ENCODE results near the gene PARP6. TPM values are rescaled to one million over a fixed set of nuclear protein-coding genes. Genes with fewer than 3 reads are reported as not detected.

Gene PARP6
- total and polyA plus RNA-seq, 2 of the 8 experiments (the other 6 are each of a cell fraction or from before 2014, with no cell fraction given) = 39.8 to 45.3 TPM

GRCh38 chr15:72199721-72200212 is 72.6 kb downstream of the PARP6 start:
- Histone ChIP-seq H3K79me2 (ENCODE audit: control insufficient read depth in 1 of 2, insufficient read depth in 2 of 2, low read length in 2 of 2) (no peaks in the 10 kb centered on the region; a peak in 1 of 4 replicates), H3K36me3 (ENCODE audit: control insufficient read depth in 2 of 4, insufficient read depth in 4 of 4, low read length in 3 of 4) (peaks cover 37 to 59% (median 55%) of the 10 kb centered on the region in 4 experiments), H2AFZ (ENCODE audit: low read length) (no peak overlapping the region), H3K79me1 (ENCODE audit: low read depth, low read length) (no peaks in the 10 kb centered on the region), H4K91ac (replicated peaks; ENCODE audit: insufficient read length, low read length) (no peak overlapping the region), H3K9me3 (ENCODE audit: insufficient read depth in 2 of 2, low read depth in 1 of 2, low read length in 1 of 2) (no peaks in the 10 kb centered on the region), H4K8ac (ENCODE audit: extremely low read depth, insufficient read depth, low read length) (no peak overlapping the region), H2AK5ac (ENCODE audit: low read depth, low read length) (no peak overlapping the region), H2BK120ac (replicated peaks; ENCODE audit: low read depth, low read length) (no peak overlapping the region), H4K5ac (ENCODE audit: insufficient read length, low read depth, low read length) (no peak overlapping the region), H2BK20ac (ENCODE audit: low read length) (no peak overlapping the region), H2BK5ac (ENCODE audit: low read depth, low read length) (no peak overlapping the region), H3K9ac (replicated peaks in 1 of 4; ENCODE audit: extremely low read depth in 1 of 4, low read depth in 3 of 4, low read length in 3 of 4) (no peak overlapping the region), H3K56ac (replicated peaks; ENCODE audit: insufficient read length, low read depth, low read length) (no peak overlapping the region), H2BK12ac (ENCODE audit: low read depth, low read length) (no peak overlapping the region), H2BK15ac (ENCODE audit: low read length) (no peak overlapping the region), H3K4me3 (ENCODE audit: extremely low read depth in 1 of 4, insufficient read depth in 2 of 4, low read depth in 3 of 4, low read length in 4 of 4) (no peak overlapping the region), H3K23ac (ENCODE audit: insufficient read length) (no peak overlapping the region), H3K4me2 (ENCODE audit: insufficient read depth in 1 of 2, low read depth in 2 of 2, low read length in 2 of 2) (no peak overlapping the region), H3K18ac (ENCODE audit: extremely low read depth, low read length) (no peak overlapping the region), H4K20me1 (replicated peaks in 1 of 2; ENCODE audit: control insufficient read depth in 1 of 2, insufficient read depth in 2 of 2, low read length in 2 of 2) (peaks cover 21 to 30% of the 10 kb centered on the region in 2 experiments), H3K27ac (ENCODE audit: low read depth, low read length) (no peak overlapping the region), H3K27me3 (replicated peaks in 1 of 4; ENCODE audit: control insufficient read depth in 3 of 4, extremely low read depth in 1 of 4, insufficient read depth in 3 of 4, low read length in 3 of 4) (peaks cover 7 to 21% (median 17%) of the 10 kb centered on the region in 4 experiments; a peak in 6 of 7 replicates), H3K14ac (ENCODE audit: insufficient read length) (no peak overlapping the region), H3K23me2 (ENCODE audit: low read depth, low read length) (peaks cover 9% of the 10 kb centered on the region), H3K4me1 (replicated peaks in 1 of 4; ENCODE audit: control insufficient read depth in 3 of 4, insufficient read depth in 4 of 4, low read length in 3 of 4) (peaks cover 0 to 8% (median 4%) of the 10 kb centered on the region in 4 experiments; a peak in 5 of 7 replicates), H3K4ac (replicated peaks; ENCODE audit: insufficient read length, low read depth, low read length) (no peak overlapping the region)
- DNase-seq (ENCODE audit: low read depth in 1 of 2, low spot score in 2 of 2) (peak in 1 of 2 experiments; percentile 86), FAIRE-seq (peak; percentile 82)
- ChIA-PET CTCF (ENCODE audit: partially characterized antibody) (interaction anchor here (0.6 to 4.3 kb wide), 18 partner anchors 10 to 562 kb away, joined by 3 to 32 read pairs (median 4); partner anchors contain the start of gene PKM), POLR2A (ENCODE audit: partially characterized antibody) (interaction anchor here (3.6 to 4.4 kb wide), 2 partner anchors 28 to 31 kb away, joined by 21 to 33 read pairs; partner anchors contain the start of gene PKM)
- WGBS, 2 experiments (ENCODE audit: extremely low coverage in 1 of 2, insufficient coverage in 1 of 2, insufficient read length in 1 of 2, insufficient replicate concordance in 2 of 2, low coverage in 1 of 2, low lambda C conversion rate in 2 of 2, missing lambda C conversion rate in 1 of 2) = 93% methylated on average over 1 of the region's 2 CpGs; no CpG with 5 or more reads in 1 of the 2 experiments
- TF ChIP-seq EP300 (IDR thresholded peaks at IDR 0.05; ENCODE audit: borderline replicate concordance in 1 of 2, low read depth in 2 of 2, low read length in 2 of 2) (no peak), CTCF (IDR thresholded peaks at IDR 0.05; ENCODE audit: control extremely low read depth in 1 of 3, insufficient read depth in 1 of 3, low read depth in 1 of 3, low read length in 3 of 3) (peak; percentile 85 to 96 (median 94)), RAD21 (IDR thresholded peaks at IDR 0.05 in 1 of 2, conservative IDR thresholded peaks at IDR 0.05 in 1 of 2; ENCODE audit: low read depth in 2 of 2, low read length in 2 of 2) (peak; percentile 87)

Data from H1 (cell line).